Gastrocnemius medialis (tissue), 4 donors: ENCODE measurements around the gene DHRS3. TPM values are rescaled to one million over a fixed set of nuclear protein-coding genes. Genes with fewer than 3 reads are reported as not detected.
A peak's percentile ranks its signal among the peaks of the same experiment; 100 is the strongest.

Source experiments
- ATAC-seq, 2 donors: fragments of 150-250 bp; one replicate each; pipeline ENCODE4 v1.9.1; 2016
- DNase-seq, 2 donors: peaks; one replicate each; pipeline ENCODE4 v3.0.0-alpha.2; 2019
- H3K27ac ChIP-seq, 4 donors: fragments of 200-600 bp; sonication (generic); 1 replicate in 1 of 4; 2 replicates in 3 of 4; pipeline ENCODE4 v1.5.1; 2016 to 2018; ENCODE audit warnings: mild to moderate bottlenecking in 2 of 4, moderate library complexity in 1 of 4
- H3K27me3 ChIP-seq, 3 donors: fragments of 200-600 bp; sonication (generic) in 2 of 3; 1 replicate in 1 of 3; 2 replicates in 2 of 3; pipeline versions ENCODE4 v1.5.1 to v1.6.0; 2016 to 2019; ENCODE audit warnings: mild to moderate bottlenecking in 1 of 3, moderate library complexity in 1 of 3
- H3K36me3 ChIP-seq, 2 donors: fragments of 200-600 bp; sonication (generic) in 1 of 2; one replicate each; pipeline ENCODE4 v1.5.1; 2017 to 2018
- H3K4me1 ChIP-seq, 2 donors: fragments of 200-600 bp; sonication (generic) in 1 of 2; one replicate each; pipeline ENCODE4 v1.5.1; 2016 to 2017; ENCODE audit warnings: mild to moderate bottlenecking in 2 of 2
- H3K4me3 ChIP-seq, 4 donors: fragments of 200-600 bp; sonication (generic) in 3 of 4; 1 replicate in 1 of 4; 2 replicates in 3 of 4; pipeline ENCODE4 v1.5.1; 2016 to 2019; ENCODE audit warnings: mild to moderate bottlenecking in 2 of 4
- H3K9me3 ChIP-seq, 3 donors: fragments of 200-600 bp; sonication (generic) in 2 of 3; 1 replicate in 1 of 3; 2 replicates in 2 of 3; pipeline ENCODE4 v1.5.1; 2016 to 2019
- CTCF ChIP-seq, 5 experiments: fragments of 450-650 bp in 3 of 5; fragments of 200-600 bp in 2 of 5; sonication (generic) in 2 of 5; IDR thresholded peaks in 4 of 5; conservative IDR thresholded peaks in 1 of 5; 1 replicate in 4 of 5; 2 replicates in 1 of 5; pipeline ENCODE4 v1.5.1; 2016 to 2019; ENCODE audit warnings: antibody characterized with exemption in 5 of 5, mild to moderate bottlenecking in 3 of 5, moderate library complexity in 3 of 5
- POLR2A ChIP-seq, 2 donors: fragments of 450-650 bp; IDR thresholded peaks; one replicate each; pipeline ENCODE4 v1.6.1; 2017; ENCODE audit warnings: antibody characterized with exemption in 2 of 2, mild to moderate bottlenecking in 2 of 2, moderate library complexity in 2 of 2
- in situ Hi-C, 4 donors: fragments of 200-750 bp; cut with MboI; loops; one replicate each; pipeline versions ENCODE4 v1.15.0 to v1.8.0; 2017; ENCODE audit warnings: low sequenced_read_pairs in 4 of 4
- intact Hi-C: fragments of 100-400 bp; cut with DNase I; formaldehyde crosslinking; loops from one replicate; pipeline ENCODE4 v1.15.1; 2023; ENCODE audit warnings: low total_unique reads
- total RNA-seq, 4 donors: library from RNA; depleted of rRNA; stranded (reverse); fragments of >200 nt; gene quantifications; one replicate each; pipeline versions ENCODE4 v1.1.0 to v1.2.3, GENCODE V29; 2016

DHRS3 gene
- total RNA-seq, 4 donors from 2014 or later = 28.5 to 108 (median 67.0) TPM

DNA sequence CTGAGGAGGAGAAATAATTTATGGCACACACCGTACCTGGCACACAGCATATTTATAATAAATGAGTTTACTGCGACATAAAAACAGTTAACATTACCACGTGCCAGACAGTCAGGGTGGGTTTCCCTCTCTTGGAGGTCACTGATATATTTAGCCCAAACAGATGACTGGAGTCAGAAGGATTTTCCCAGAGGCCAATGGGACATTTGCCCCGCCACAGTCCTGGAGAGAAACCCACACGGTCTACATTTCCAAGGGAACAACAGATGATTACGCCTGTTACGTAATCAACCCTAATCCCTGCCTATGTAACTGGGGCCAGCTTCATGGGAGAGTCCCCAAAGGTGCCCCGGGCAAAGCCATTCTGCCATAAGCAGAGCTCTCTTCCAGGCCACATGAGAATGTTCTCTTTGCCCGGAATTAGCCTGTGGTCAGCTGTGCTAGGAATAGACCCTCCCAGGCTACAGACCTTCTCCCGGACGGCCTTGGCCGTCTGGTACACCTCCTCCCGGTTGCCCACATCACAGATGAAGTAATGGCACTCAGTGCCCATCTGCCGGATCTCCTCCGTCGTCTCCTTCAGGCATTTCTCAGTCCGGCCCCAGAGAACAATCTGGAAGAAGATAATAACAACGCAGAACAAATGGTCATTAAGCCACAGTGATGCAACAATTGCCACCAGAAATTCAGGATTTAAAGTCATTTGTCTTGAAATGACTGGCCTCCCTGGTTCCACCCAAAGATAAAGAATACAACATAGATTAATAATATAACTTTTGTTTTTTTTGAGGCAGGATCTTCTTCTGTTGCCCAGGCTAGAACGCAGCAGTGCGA, 37.7 kb downstream of the DHRS3 start:
- Histone ChIP-seq H3K9me3 (no peaks in the 10 kb centered on the region), H3K4me3 (no peak overlapping the region), H3K27me3 (no peaks in the 10 kb centered on the region), H3K4me1 (peaks cover 18 to 23% of the 10 kb centered on the region in 2 donors), H3K36me3 (peaks cover 0 to 21% of the 10 kb centered on the region in 2 donors), H3K27ac (peak overlapping the region; percentile 82 to 93 (median 90))
- peak; percentile 92 to 95 for ATAC-seq
- TF ChIP-seq POLR2A (IDR thresholded peaks at IDR 0.05) (peak in 1 of 2 donors; percentile 19), CTCF (IDR thresholded peaks at IDR 0.05 in 4 of 5, conservative IDR thresholded peaks at IDR 0.05 in 1 of 5) (no peak)
- in situ Hi-C loops (no loop called here), intact Hi-C loops (no loop called here)
- peak; percentile 81 to 93 for DNase-seq

GRCh38 chr1:12578860-12579422, 39.1 kb downstream of the DHRS3 start:
- TF ChIP-seq POLR2A (IDR thresholded peaks at IDR 0.05) (no peak), CTCF (IDR thresholded peaks at IDR 0.05 in 4 of 5, conservative IDR thresholded peaks at IDR 0.05 in 1 of 5) (no peak)
- intact Hi-C loops = no loop called here

DNA sequence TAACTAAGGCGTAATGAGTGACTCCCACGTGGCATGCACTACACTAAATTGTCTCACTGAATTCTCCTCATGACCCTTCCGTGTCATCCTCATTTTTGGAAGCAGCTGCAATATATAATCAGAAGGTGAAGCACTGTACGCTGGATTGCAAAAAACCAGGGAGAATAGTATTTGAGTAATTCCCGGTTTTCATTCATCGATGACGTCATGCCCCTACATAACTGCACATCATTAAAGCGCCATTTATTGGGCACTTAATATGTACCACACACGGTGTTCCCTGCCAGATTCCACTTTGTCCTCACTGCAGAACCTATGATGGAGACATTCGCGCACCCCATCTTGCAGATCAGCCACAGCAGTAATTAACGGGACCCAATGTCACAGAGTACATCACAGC, 41.0 kb downstream of the DHRS3 start:
- no peak for TF ChIP-seq CTCF (IDR thresholded peaks at IDR 0.05 in 4 of 5, conservative IDR thresholded peaks at IDR 0.05 in 1 of 5)
- no peak for TF ChIP-seq POLR2A (IDR thresholded peaks at IDR 0.05)
- no peak overlapping the region for H3K27ac ChIP-seq
- H3K4me3 ChIP-seq = no peak overlapping the region
- in situ Hi-C loops = no loop called here
- peaks cover 0 to 35% of the 10 kb centered on the region in 2 donors for H3K36me3 ChIP-seq
- ATAC-seq (no peak), DNase-seq (no peak)
- no peaks in the 10 kb centered on the region for H3K27me3 ChIP-seq
- no peaks in the 10 kb centered on the region for H3K9me3 ChIP-seq
- peaks cover 22 to 38% of the 10 kb centered on the region in 2 donors for H3K4me1 ChIP-seq
- intact Hi-C loops = no loop called here

More at GRCh38 chr1:12578860-12579422, 39.1 kb downstream of the DHRS3 start:
- Histone ChIP-seq H3K4me3 (no peak overlapping the region), H3K27ac (peak overlapping the region; percentile 82 to 93 (median 90)), H3K9me3 (no peaks in the 10 kb centered on the region), H3K27me3 (no peaks in the 10 kb centered on the region), H3K4me1 (peaks cover 20 to 27% of the 10 kb centered on the region in 2 donors), H3K36me3 (peaks cover 0 to 21% of the 10 kb centered on the region in 2 donors)
- DNase-seq = no peak
- in situ Hi-C loops = no loop called here
- ATAC-seq = no peak

DNA sequence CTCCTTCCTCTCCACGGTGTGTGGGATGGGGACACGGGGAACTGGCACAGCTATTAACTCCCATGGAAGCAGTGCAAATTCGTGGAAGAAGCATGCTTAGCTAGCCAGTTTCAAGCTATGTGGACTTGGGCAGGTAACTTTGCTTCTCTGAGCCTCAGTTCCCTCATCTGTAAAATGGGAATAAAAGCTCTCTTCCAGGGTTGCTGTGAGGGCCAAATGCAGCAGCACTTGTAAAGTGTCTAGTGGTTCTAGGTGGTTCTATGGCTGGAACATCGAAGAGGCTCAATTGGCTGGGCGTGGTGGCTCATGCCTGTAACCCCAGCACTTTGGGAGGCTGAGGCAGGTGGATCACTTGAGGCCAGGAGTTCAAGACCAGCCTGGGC, 43.3 kb downstream of the DHRS3 start:
- intact Hi-C loops = no loop called here
- in situ Hi-C loops = no loop called here
- DNase-seq (no peak), ATAC-seq (no peak)
- Histone ChIP-seq H3K9me3 (no peaks in the 10 kb centered on the region), H3K27ac (peak overlapping the region in 3 of 4 donors; percentile 67 to 78 (median 70)), H3K4me1 (peaks cover 7 to 20% of the 10 kb centered on the region in 2 donors), H3K4me3 (no peak overlapping the region), H3K27me3 (no peaks in the 10 kb centered on the region), H3K36me3 (peaks cover 0 to 58% of the 10 kb centered on the region in 2 donors)
- TF ChIP-seq POLR2A (IDR thresholded peaks at IDR 0.05) (no peak), CTCF (IDR thresholded peaks at IDR 0.05 in 4 of 5, conservative IDR thresholded peaks at IDR 0.05 in 1 of 5) (no peak)
